NB4 (cell line): Measurements from ENCODE around the gene ASPRV1.

Source experiments
- DNase-seq: peaks from one replicate; pipeline ENCODE4 v3.0.0; 2010; ENCODE audit warnings: low read depth
- H3K4me3 ChIP-seq: one replicate; pipeline ENCODE4 v1.5.1; 2011; ENCODE audit warnings: mild to moderate bottlenecking, low read depth, low read length, moderate library complexity
- CTCF ChIP-seq: IDR thresholded peaks from one replicate; pipeline ENCODE4 v1.5.1; 2012; ENCODE audit warnings: low read depth, low read length
- MAX ChIP-seq: IDR thresholded peaks from 2 replicates; pipeline ENCODE4 v1.6.1; 2011; ENCODE audit warnings: low read depth, low read length
- MYC ChIP-seq: IDR thresholded peaks from 2 replicates; pipeline ENCODE4 v1.6.1; 2011; ENCODE audit warnings: low read depth, low read length
- POLR2A ChIP-seq: IDR thresholded peaks from 2 replicates; pipeline ENCODE4 v1.6.1; 2011; ENCODE audit warnings: mild to moderate bottlenecking; ENCODE audit not compliant: insufficient read length; ENCODE audit errors: extremely low read depth

Gene ASPRV1

GRCh38 chr2:69948963-69949645 lies 12.3 kb downstream of the ASPRV1 start:
- no peak for TF ChIP-seq MYC
- no peak overlapping the region for H3K4me3 ChIP-seq
- DNase-seq = no peak

- DNase-seq = no peak
- TF ChIP-seq CTCF = no peak
- no peak for TF ChIP-seq POLR2A
- TF ChIP-seq MAX = no peak
- no peak for TF ChIP-seq MYC
- no peak overlapping the region for H3K4me3 ChIP-seq
Measured at GRCh38 chr2:69948032-69948962, 13.1 kb downstream of the ASPRV1 start.

- peak; percentile 27 for DNase-seq
- TF ChIP-seq POLR2A = no peak
- no peak for TF ChIP-seq MYC
- no peak for TF ChIP-seq CTCF
- TF ChIP-seq MAX = no peak
- H3K4me3 ChIP-seq = no peak overlapping the region
Measured at GRCh38 chr2:69947325-69947931, 14.0 kb downstream of the ASPRV1 start.

- DNase-seq = peak; percentile 84
- peak; percentile 20; the same call in 1 of the 2 replicates for TF ChIP-seq MAX
- no peak for TF ChIP-seq POLR2A
- H3K4me3 ChIP-seq = peak overlapping the region; percentile 27
Measured at GRCh38 chr2:69946351-69947324, 14.8 kb downstream of the ASPRV1 start.

GRCh38 chr2:69945941-69946340 lies 15.5 kb downstream of the ASPRV1 start:
- TF ChIP-seq POLR2A (no peak), MYC (no peak), CTCF (no peak), MAX (no peak)
- DNase-seq = peak; percentile 21
- no peak overlapping the region for H3K4me3 ChIP-seq

GRCh38 chr2:69945441-69945840 lies 16.0 kb downstream of the ASPRV1 start:
- peak; percentile 91 for DNase-seq

More at GRCh38 chr2:69945441-69945840, 16.0 kb downstream of the ASPRV1 start:
- TF ChIP-seq CTCF = no peak
- no peak for TF ChIP-seq MYC
- no peak for TF ChIP-seq MAX
- TF ChIP-seq POLR2A = no peak
- no peak overlapping the region for H3K4me3 ChIP-seq
